ENCODE measurements around the gene LPP.

Gene LPP

DNA sequence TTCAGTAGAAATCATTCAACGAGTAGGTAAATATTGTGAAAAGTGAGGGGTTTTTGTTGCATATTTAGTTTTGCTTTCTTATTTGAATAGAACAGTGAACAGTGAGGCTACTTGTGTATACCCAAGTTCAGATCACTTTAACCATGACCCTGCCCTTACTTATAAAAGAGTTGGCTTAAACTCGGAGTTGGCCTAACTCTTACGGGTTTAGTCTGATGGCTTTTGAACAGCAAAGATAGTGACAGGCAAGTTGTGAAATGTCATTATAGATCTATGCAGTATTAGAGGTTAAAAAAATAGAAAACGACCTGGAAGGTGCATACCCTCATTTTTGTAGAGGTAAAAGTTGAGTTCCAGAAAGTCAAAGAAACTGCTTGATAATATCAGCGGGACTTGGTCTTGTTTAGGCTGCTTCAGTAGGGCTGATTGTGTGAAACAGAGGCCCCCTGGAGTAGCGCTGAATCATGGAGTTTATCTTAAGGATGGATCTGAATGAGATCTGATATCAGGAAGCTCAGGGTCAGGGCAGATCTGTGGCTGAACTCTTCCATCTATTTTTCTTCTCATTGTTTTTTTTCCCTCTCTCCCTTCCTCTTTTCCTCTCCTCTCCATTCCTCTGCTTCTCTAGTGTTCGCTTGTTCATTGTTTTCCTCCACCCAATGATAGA is 359.8 kb downstream of the LPP start:
- no peak overlapping the region for H3K4me3 Mint-ChIP-seq
- peaks cover 2% of the 10 kb centered on the region for H3K9me3 Mint-ChIP-seq
- H3K36me3 Mint-ChIP-seq (ENCODE audit: low read depth) = peaks cover 4% of the 10 kb centered on the region
- peaks cover 16% of the 10 kb centered on the region for H3K4me1 Mint-ChIP-seq (ENCODE audit: low read depth)
- no peak for DNase-seq
- H3K27me3 Mint-ChIP-seq = no peaks in the 10 kb centered on the region
- H3K27ac Mint-ChIP-seq = no peak overlapping the region

DNA sequence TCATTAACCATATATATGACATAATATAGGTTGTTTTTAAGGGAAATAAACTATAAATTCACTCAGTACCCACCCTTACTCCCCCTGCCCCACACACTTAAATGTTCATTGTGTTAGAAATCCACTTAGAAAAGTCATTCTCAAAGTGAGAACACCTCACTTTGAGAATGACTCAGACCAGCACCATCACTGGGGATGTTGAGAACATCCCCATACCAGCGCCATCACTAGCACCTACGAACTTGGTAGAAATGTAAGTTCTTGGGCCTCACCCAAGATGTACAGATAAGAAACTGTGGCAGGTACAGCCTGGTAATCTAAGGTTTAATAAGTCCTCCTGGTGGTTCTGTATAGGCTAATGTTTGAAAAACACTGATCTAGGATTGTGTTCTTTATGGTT is 362.6 kb downstream of the LPP start:
- Mint-ChIP-seq H3K27me3 (no peaks in the 10 kb centered on the region), H3K4me3 (no peak overlapping the region), H3K36me3 (ENCODE audit: low read depth) (peaks cover 4% of the 10 kb centered on the region), H3K4me1 (ENCODE audit: low read depth) (peaks cover 19% of the 10 kb centered on the region), H3K27ac (no peak overlapping the region), H3K9me3 (peaks cover 2% of the 10 kb centered on the region)
- no peak for DNase-seq

DNA sequence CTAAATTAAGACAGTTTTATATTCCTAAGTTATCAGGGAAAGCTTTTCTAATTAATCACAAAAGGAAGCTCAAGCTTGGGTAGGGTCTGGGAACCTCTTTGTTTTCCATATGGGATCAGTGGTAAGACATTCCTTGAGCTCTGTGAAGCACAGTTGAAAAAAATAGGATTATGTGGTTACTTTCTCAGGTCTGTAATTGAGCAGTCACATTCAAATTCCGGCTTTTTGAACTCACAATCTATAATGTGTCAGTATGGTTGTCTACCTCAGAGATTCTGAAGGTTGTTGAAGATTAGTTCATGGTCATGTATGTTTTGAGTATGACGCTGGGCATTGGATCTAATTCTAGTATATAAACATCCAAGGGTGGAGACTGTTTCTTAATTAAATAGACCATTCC is 364.5 kb downstream of the LPP start:
- peaks cover 19% of the 10 kb centered on the region for H3K4me1 Mint-ChIP-seq (ENCODE audit: low read depth)
- no peak for DNase-seq
- no peaks in the 10 kb centered on the region for H3K27me3 Mint-ChIP-seq
- peaks cover 2% of the 10 kb centered on the region for H3K9me3 Mint-ChIP-seq
- H3K36me3 Mint-ChIP-seq (ENCODE audit: low read depth) = peaks cover 4% of the 10 kb centered on the region
- H3K27ac Mint-ChIP-seq = no peak overlapping the region
- no peak overlapping the region for H3K4me3 Mint-ChIP-seq

DNA sequence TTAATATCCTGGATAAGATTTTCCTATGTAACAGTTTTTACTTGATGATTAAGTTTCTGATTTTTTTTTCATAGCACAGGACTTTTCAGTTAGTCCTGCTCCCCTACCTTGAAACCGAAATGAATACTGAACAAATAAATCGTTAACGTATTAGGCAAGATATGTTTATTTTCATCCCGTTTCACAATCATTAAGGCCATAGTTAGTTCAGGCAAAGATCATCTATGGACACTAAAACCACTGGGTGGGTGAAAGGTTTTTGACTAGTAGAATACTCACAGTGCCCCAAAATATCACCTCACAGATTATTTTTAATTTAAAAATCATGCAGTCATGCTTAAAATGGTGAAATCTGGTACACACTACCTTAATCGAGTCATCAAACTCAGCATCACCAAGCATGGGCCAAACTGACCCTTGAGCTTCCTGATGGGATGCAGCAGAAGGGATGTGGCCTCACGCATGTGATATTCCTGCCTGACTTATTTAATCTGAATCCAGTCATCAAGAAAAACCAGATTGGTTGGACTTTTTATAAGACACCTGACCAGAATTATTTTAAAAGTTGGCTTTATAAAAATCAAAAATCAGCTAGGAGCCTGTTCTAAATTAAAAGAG is 365.0 kb downstream of the LPP start:
- Mint-ChIP-seq H3K9me3 (peaks cover 2% of the 10 kb centered on the region), H3K27ac (no peak overlapping the region), H3K27me3 (no peaks in the 10 kb centered on the region), H3K4me1 (ENCODE audit: low read depth) (peaks cover 19% of the 10 kb centered on the region), H3K36me3 (ENCODE audit: low read depth) (peaks cover 8% of the 10 kb centered on the region), H3K4me3 (no peak overlapping the region)
- no peak for DNase-seq

DNA sequence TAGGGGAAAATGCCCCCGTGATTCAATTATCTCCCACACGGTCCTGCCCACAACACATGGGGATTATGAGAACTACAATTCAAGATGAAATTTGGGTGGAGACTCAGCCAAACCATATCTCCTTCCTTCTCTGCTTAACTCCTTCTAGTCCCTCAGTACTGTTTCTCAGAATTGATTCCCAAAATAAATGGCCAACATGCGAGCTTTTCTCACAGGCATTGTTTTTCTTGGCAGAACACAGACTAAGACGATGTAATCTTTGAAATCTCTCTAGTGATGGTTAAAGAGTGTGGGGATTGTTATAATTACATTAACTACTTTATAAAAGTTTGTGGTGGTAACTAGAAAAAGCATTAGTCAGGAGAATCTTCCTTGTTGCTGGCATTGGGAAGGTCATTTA is 366.5 kb downstream of the LPP start:
- Mint-ChIP-seq H3K27me3 (no peaks in the 10 kb centered on the region), H3K9me3 (peaks cover 2% of the 10 kb centered on the region), H3K27ac (no peak overlapping the region), H3K36me3 (ENCODE audit: low read depth) (peaks cover 22% of the 10 kb centered on the region), H3K4me3 (no peak overlapping the region), H3K4me1 (ENCODE audit: low read depth) (peaks cover 19% of the 10 kb centered on the region)
- DNase-seq = no peak

DNA sequence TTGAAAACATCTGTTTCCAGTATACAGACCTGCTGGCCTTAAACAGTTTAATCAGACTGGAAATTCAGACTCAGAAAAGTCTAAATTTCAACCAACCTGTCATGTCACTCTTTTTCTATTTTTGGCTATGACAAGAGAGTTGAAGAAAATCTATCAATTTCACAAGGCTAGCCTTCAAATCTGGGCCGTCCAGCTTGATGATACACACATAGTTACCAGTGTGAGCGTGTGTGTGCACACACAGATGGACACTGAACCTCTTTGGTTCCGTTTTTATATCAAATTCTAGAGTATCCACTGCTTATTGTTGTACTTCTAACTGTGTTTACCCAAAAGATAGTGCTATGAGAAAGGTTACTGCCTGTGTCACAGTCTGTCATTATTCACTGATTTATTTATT is 368.2 kb downstream of the LPP start:
- Mint-ChIP-seq H3K4me3 (no peak overlapping the region), H3K27ac (no peak overlapping the region), H3K27me3 (no peaks in the 10 kb centered on the region), H3K4me1 (ENCODE audit: low read depth) (peaks cover 5% of the 10 kb centered on the region), H3K36me3 (ENCODE audit: low read depth) (peaks cover 34% of the 10 kb centered on the region), H3K9me3 (no peaks in the 10 kb centered on the region)
- no peak for DNase-seq

DNA sequence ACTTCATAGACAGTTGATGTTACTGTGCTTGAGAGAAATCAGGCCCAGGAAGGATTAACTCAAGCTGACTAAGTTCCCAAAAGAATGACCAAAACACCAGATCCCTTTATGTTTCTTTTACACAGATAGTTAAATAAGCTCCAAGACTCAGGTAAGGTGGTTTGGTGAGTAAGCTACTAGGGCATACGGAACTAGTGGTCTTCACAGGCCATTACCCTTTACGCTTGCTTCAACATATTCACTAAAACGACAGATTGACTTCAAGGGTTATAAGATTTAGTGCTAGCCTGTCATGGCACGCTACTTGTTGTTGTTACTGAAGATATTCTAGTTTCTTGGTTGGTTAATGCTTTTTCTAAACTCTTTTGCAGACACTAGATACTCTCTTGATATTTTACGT is 369.3 kb downstream of the LPP start:
- Mint-ChIP-seq H3K9me3 (no peaks in the 10 kb centered on the region), H3K4me1 (ENCODE audit: low read depth) (peaks cover 3% of the 10 kb centered on the region), H3K36me3 (ENCODE audit: low read depth) (peaks cover 37% of the 10 kb centered on the region), H3K27me3 (no peaks in the 10 kb centered on the region), H3K27ac (no peak overlapping the region), H3K4me3 (no peak overlapping the region)
- DNase-seq = no peak

DNA sequence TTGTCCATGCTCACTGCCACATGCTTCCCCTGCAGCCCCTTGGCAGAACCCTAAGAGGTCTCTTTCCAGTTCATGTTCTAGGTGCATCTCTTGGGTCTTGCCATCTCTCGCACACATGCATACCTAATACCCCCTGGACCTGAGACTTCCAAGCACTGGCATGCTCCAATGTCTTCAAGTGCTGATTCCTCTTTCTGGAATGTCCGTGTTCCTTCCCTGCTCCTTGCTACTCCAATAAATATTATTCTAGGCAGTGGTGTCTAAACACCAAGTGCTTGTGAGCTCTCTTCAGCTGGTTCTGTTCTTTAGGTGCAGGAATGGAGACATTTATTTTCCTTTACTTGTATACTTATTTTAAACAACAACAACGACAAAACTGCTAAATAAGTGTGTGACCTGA is 370.1 kb downstream of the LPP start:
- Mint-ChIP-seq H3K27ac (no peak overlapping the region), H3K4me3 (no peak overlapping the region), H3K9me3 (no peaks in the 10 kb centered on the region), H3K27me3 (no peaks in the 10 kb centered on the region), H3K36me3 (ENCODE audit: low read depth) (peaks cover 41% of the 10 kb centered on the region), H3K4me1 (ENCODE audit: low read depth) (peaks cover 3% of the 10 kb centered on the region)
- no peak for DNase-seq

DNA sequence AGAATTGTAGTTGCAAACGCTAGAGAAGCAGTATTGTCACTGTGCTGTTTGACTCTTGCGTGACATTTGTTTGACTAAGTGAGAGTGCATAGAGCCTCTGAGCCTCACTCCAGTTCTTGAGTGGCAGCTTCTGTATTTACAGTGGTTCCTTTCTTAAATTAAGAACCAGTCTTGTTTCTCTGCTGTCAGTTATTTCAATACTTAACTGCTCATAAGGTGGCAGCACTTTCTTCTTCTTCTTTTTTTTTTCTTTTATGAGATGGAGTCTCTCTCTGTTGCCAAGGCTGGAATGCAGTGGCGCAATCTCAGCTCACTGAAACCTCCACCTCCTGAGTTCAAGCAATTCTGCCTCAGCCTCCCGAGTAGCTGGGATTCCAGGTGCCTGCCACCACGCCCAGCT is 372.1 kb downstream of the LPP start:
- H3K9me3 Mint-ChIP-seq = no peaks in the 10 kb centered on the region
- DNase-seq = no peak
- peaks cover 39% of the 10 kb centered on the region for H3K36me3 Mint-ChIP-seq (ENCODE audit: low read depth)
- no peak overlapping the region for H3K4me3 Mint-ChIP-seq
- H3K27me3 Mint-ChIP-seq = no peaks in the 10 kb centered on the region
- no peak overlapping the region for H3K27ac Mint-ChIP-seq
- H3K4me1 Mint-ChIP-seq (ENCODE audit: low read depth) = peaks cover 10% of the 10 kb centered on the region

DNA sequence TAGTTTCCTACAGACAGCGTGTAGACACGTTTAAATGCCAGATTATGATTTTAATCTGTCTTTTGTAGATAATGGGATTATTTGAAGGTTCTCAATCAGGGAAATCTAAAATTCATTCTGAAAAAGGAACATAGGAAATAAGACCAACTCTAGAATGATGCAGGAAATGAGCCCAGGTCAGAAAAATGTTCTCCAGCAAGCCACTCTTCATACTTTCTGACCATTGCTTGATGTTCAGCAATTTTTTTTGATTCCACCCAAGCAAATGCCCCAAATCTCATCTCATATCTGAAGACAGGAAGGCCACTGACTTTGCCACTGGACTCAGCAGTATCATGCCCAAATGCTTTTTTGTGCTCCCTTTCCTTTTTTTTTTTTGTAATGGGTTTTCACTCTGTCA is 373.4 kb downstream of the LPP start:
- Mint-ChIP-seq H3K4me3 (no peak overlapping the region), H3K36me3 (ENCODE audit: low read depth) (peaks cover 39% of the 10 kb centered on the region), H3K27ac (no peak overlapping the region), H3K4me1 (ENCODE audit: low read depth) (peaks cover 19% of the 10 kb centered on the region), H3K9me3 (no peaks in the 10 kb centered on the region), H3K27me3 (no peaks in the 10 kb centered on the region)
- DNase-seq = no peak

DNA sequence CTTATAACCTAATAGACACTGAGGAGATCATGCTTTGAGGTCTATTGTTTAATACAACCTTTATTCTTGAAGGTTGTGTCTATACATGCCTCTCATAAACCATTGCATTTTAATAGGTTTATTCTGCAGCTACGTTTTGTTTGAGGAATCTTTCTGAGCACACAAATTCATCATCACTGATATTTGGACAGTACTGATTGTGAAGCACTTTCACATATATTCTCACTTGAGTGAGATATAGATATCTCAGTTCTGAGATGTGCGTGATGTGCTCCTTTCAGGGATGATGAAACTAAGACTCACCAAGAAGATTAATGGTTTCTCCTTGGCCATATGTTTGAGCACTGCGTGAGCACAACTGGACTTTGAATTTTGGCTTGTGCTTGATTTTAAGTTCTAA is 374.4 kb downstream of the LPP start:
- H3K27me3 Mint-ChIP-seq = no peaks in the 10 kb centered on the region
- no peak overlapping the region for H3K4me3 Mint-ChIP-seq
- no peak for DNase-seq
- no peak overlapping the region for H3K27ac Mint-ChIP-seq
- peaks cover 39% of the 10 kb centered on the region for H3K36me3 Mint-ChIP-seq (ENCODE audit: low read depth)
- no peaks in the 10 kb centered on the region for H3K9me3 Mint-ChIP-seq
- H3K4me1 Mint-ChIP-seq (ENCODE audit: low read depth) = peaks cover 19% of the 10 kb centered on the region

DNA sequence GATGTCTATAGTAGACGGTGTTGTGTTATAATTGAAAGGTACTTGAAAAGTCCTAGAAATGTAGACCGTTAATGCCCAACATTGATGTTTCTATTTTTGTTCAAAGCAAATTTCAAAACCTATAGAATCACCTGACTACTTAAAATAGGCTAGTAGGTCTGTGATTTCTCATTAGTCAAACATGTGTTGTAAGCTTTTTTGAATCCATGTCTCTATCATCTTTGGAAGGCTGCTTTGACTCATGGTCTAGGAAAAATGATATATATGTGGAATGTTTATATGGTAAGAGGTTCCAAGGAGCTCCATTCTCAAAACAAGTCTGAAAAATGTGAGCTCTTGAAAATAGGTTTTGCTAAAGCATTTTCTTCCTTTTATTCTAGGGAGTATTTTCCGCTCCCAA is 375.3 kb downstream of the LPP start:
- Mint-ChIP-seq H3K36me3 (ENCODE audit: low read depth) (peaks cover 33% of the 10 kb centered on the region), H3K27ac (no peak overlapping the region), H3K4me3 (no peak overlapping the region), H3K27me3 (no peaks in the 10 kb centered on the region), H3K9me3 (no peaks in the 10 kb centered on the region), H3K4me1 (ENCODE audit: low read depth) (peaks cover 19% of the 10 kb centered on the region)
- DNase-seq = no peak

DNA sequence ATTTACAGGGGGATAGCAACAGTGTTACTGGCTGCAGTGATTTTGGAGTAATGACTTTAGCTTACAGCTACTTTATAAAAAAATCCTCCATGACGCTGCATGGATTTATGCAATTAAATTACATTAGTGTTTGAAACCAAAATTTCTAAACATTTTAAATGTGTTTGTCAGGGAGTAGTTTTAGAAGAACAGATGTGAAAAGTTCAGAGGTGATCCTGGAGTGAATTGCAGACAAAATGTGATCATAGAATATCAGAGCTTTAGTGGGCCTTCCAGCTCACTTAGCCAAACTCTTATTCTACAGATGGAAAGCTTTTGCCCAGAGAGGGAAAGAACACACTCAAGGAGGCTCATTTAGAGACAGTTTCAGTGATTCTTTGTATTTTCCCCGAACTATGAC is 376.3 kb downstream of the LPP start:
- Mint-ChIP-seq H3K27ac (no peak overlapping the region), H3K27me3 (no peaks in the 10 kb centered on the region), H3K4me1 (ENCODE audit: low read depth) (peaks cover 19% of the 10 kb centered on the region), H3K36me3 (ENCODE audit: low read depth) (peaks cover 24% of the 10 kb centered on the region), H3K4me3 (no peak overlapping the region), H3K9me3 (no peaks in the 10 kb centered on the region)
- no peak for DNase-seq

DNA sequence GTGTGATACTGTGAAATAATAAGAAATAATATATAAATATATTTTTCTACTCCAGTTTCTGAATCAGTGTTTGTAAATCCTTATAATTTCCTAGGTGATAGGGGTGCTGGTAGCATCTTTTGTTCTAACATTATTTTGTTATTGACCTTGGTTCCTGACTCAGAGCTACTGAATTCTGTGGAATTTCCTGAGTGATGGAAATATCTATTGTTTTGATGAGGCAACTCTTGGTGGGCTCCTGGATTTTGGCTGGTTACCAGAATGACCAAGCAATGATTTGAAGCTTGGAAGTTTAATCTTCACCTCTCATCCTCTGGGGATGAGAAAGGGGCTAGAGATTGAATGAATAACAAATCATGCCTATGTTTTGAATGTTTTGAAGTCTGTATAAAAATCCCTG is 377.3 kb downstream of the LPP start:
- Mint-ChIP-seq H3K27me3 (no peaks in the 10 kb centered on the region), H3K9me3 (no peaks in the 10 kb centered on the region), H3K27ac (no peak overlapping the region), H3K36me3 (ENCODE audit: low read depth) (peaks cover 15% of the 10 kb centered on the region), H3K4me3 (no peak overlapping the region), H3K4me1 (ENCODE audit: low read depth) (peaks cover 19% of the 10 kb centered on the region)
- DNase-seq = no peak

DNA sequence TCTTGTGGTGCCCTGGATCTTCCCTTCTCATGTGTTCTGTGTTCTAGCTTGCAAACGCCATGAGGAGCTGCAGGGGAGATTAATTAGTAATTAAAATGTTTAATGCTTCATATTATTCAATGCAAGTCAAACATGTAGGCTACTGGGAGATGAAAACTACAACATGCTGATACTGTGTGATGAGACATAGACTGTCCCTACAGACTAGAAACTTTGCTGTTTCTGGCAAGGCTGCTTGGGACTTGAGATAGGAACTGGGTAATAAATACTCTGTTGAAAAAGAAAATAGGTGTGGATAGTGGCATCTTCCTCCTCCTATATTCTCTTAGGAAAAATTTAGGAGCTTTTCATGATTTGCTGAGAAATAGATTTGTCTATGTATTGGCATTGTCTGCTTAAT is 379.2 kb downstream of the LPP start:
- Mint-ChIP-seq H3K27me3 (no peaks in the 10 kb centered on the region), H3K36me3 (ENCODE audit: low read depth) (peaks cover 8% of the 10 kb centered on the region), H3K4me3 (no peak overlapping the region), H3K27ac (no peak overlapping the region), H3K4me1 (ENCODE audit: low read depth) (peaks cover 31% of the 10 kb centered on the region), H3K9me3 (no peaks in the 10 kb centered on the region)
- no peak for DNase-seq

Data from activated T-cell treated with anti-CD3 and anti-CD28 coated beads, Interleukin-2, amount 50 U/mL, for 24 hours (primary cell).